ENCODE results near the gene TYMS. TPM values are rescaled to one million over a fixed set of nuclear protein-coding genes. Genes with fewer than 3 reads are reported as not detected.

Gene TYMS
- total and polyA plus RNA-seq, 10 of the 15 experiments (the other 5 are each of a cell fraction or from before 2014, with no cell fraction given): 34.8 to 524 (median 219) TPM

DNA sequence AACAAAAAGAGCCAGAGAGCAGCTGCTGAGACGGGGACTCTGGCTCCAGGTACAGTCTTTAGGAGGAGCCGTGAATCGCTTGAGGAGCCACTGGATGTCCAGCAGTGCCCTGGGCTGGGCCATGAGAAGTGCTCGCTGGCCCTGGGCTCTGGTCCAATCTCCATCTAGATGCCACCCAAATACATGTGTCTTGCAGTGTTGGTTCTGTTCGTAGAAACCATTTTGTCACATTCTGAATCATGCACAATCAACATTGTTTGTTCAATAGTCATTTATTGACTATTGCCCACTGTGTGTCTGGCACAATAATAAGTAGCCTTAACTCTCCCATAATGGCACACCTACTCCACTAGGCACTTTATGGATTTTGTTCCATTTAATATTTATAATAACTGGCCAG, 26.1 kb downstream of the TYMS start:
- no peak overlapping the region for H3K9ac ChIP-seq (ENCODE audit: control insufficient read depth, insufficient read depth, low read length)
- 80% methylated on average over 5 of the region's 5 CpGs for WGBS (ENCODE audit: insufficient coverage, insufficient replicate concordance, low lambda C conversion rate, missing lambda C conversion rate)

More for the DNA sequence above, 26.1 kb downstream of the TYMS start:
- H2AFZ ChIP-seq (ENCODE audit: control insufficient read depth, low read depth, low read length): no peak overlapping the region
- SMC1A ChIA-PET (ENCODE audit: uncharacterized antibody, unreplicated experiment): no interaction called here
- H3K79me2 ChIP-seq (ENCODE audit: control insufficient read depth, insufficient read depth, low read length): no peaks in the 10 kb centered on the region
- H3K4me3 ChIP-seq: no peak overlapping the region
- peaks cover 0 to 2% of the 10 kb centered on the region in 2 experiments; a peak in 1 of 4 replicates for H3K36me3 ChIP-seq (ENCODE audit: control insufficient read depth in 2 of 2, insufficient read depth in 2 of 2, low read length in 1 of 2)
- in situ Hi-C loops (cut with MboI) (no loop called here), intact Hi-C loops (cut with micrococcal nuclease; ENCODE audit: unreplicated experiment) (no loop called here)
- BruUV-seq (replicated peaks): no TSS peak
- no peaks in the 10 kb centered on the region for H3K4me1 ChIP-seq (ENCODE audit: control insufficient read depth, insufficient read depth, low read length)
- POLR2A ChIA-PET: no interaction called here
- H3K4me2 ChIP-seq (ENCODE audit: control insufficient read depth, insufficient read depth): no peak overlapping the region
- TF ChIP-seq RB1 (IDR thresholded peaks at IDR 0.05; ENCODE audit: borderline replicate concordance) (no peak), NFYA (IDR thresholded peaks at IDR 0.05; ENCODE audit: borderline replicate concordance, low read depth, low read length) (no peak), MTA2 (IDR thresholded peaks at IDR 0.05; ENCODE audit: low read depth) (no peak), SMARCA5 (IDR thresholded peaks at IDR 0.05) (no peak), JUND (IDR thresholded peaks at IDR 0.05; ENCODE audit: low read depth, low read length) (no peak), MEF2B (IDR thresholded peaks at IDR 0.05; ENCODE audit: partially characterized antibody, poor library complexity, severe bottlenecking) (no peak), MEF2A (IDR thresholded peaks at IDR 0.05; ENCODE audit: insufficient read depth, low read depth, low read length) (no peak), ZBED1 (IDR thresholded peaks at IDR 0.05; ENCODE audit: borderline replicate concordance) (no peak), HDAC2 (IDR thresholded peaks at IDR 0.05) (no peak)
- TF ChIP-seq, protein P1, sequence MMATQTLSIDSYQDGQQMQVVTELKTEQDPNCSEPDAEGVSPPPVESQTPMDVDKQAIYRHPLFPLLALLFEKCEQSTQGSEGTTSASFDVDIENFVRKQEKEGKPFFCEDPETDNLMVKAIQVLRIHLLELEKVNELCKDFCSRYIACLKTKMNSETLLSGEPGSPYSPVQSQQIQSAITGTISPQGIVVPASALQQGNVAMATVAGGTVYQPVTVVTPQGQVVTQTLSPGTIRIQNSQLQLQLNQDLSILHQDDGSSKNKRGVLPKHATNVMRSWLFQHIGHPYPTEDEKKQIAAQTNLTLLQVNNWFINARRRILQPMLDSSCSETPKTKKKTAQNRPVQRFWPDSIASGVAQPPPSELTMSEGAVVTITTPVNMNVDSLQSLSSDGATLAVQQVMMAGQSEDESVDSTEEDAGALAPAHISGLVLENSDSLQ (IDR thresholded peaks at IDR 0.05): no peak
- TF ChIP-seq, protein P2, sequence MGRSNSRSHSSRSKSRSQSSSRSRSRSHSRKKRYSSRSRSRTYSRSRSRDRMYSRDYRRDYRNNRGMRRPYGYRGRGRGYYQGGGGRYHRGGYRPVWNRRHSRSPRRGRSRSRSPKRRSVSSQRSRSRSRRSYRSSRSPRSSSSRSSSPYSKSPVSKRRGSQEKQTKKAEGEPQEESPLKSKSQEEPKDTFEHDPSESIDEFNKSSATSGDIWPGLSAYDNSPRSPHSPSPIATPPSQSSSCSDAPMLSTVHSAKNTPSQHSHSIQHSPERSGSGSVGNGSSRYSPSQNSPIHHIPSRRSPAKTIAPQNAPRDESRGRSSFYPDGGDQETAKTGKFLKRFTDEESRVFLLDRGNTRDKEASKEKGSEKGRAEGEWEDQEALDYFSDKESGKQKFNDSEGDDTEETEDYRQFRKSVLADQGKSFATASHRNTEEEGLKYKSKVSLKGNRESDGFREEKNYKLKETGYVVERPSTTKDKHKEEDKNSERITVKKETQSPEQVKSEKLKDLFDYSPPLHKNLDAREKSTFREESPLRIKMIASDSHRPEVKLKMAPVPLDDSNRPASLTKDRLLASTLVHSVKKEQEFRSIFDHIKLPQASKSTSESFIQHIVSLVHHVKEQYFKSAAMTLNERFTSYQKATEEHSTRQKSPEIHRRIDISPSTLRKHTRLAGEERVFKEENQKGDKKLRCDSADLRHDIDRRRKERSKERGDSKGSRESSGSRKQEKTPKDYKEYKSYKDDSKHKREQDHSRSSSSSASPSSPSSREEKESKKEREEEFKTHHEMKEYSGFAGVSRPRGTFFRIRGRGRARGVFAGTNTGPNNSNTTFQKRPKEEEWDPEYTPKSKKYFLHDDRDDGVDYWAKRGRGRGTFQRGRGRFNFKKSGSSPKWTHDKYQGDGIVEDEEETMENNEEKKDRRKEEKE (IDR thresholded peaks at IDR 0.05): no peak
- TF ChIP-seq, protein P3, sequence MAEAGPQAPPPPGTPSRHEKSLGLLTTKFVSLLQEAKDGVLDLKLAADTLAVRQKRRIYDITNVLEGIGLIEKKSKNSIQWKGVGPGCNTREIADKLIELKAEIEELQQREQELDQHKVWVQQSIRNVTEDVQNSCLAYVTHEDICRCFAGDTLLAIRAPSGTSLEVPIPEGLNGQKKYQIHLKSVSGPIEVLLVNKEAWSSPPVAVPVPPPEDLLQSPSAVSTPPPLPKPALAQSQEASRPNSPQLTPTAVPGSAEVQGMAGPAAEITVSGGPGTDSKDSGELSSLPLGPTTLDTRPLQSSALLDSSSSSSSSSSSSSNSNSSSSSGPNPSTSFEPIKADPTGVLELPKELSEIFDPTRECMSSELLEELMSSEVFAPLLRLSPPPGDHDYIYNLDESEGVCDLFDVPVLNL (IDR thresholded peaks at IDR 0.05; ENCODE audit: low read depth, low read length): no peak
- no peaks in the 10 kb centered on the region for H3K27me3 ChIP-seq (replicated peaks in 1 of 2; ENCODE audit: control insufficient read depth in 2 of 2, insufficient read depth in 2 of 2, low read length in 1 of 2)
- CTCF ChIA-PET: interaction anchor here (0.6 kb wide), 1 partner anchor 31 kb away, joined by 4 read pairs; no protein-coding TSS in a partner anchor
- RAD21 ChIA-PET (ENCODE audit: unreplicated experiment): interaction anchor here (1.1 kb wide), 1 partner anchor 57 kb away, joined by 4 read pairs; no protein-coding TSS in a partner anchor
- ATAC-seq (no peak), FAIRE-seq (no peak), DNase-seq (ENCODE audit: low read depth, low spot score) (no peak)
- no peaks in the 10 kb centered on the region; the same call in 1 of the 2 replicates for H4K20me1 ChIP-seq (ENCODE audit: control insufficient read depth, insufficient read depth)
- no peak overlapping the region for H3K27ac ChIP-seq (ENCODE audit: control insufficient read depth, insufficient read depth)
- no peaks in the 10 kb centered on the region for H3K9me3 ChIP-seq (replicated peaks; ENCODE audit: control insufficient read depth, insufficient read depth, low read length)

Data from GM12878 (cell line).